ENCODE data around the gene MGAT1.

GRCh38 chr5:180848878-180849277, 46.3 kb upstream of the MGAT1 start:
- TF ChIP-seq, protein P1, sequence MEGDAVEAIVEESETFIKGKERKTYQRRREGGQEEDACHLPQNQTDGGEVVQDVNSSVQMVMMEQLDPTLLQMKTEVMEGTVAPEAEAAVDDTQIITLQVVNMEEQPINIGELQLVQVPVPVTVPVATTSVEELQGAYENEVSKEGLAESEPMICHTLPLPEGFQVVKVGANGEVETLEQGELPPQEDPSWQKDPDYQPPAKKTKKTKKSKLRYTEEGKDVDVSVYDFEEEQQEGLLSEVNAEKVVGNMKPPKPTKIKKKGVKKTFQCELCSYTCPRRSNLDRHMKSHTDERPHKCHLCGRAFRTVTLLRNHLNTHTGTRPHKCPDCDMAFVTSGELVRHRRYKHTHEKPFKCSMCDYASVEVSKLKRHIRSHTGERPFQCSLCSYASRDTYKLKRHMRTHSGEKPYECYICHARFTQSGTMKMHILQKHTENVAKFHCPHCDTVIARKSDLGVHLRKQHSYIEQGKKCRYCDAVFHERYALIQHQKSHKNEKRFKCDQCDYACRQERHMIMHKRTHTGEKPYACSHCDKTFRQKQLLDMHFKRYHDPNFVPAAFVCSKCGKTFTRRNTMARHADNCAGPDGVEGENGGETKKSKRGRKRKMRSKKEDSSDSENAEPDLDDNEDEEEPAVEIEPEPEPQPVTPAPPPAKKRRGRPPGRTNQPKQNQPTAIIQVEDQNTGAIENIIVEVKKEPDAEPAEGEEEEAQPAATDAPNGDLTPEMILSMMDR (conservative IDR thresholded peaks at IDR 0.05 in 1 of 2, IDR thresholded peaks at IDR 0.05 in 1 of 2; ENCODE audit: extremely low read depth in 1 of 2, insufficient read depth in 1 of 2, low read depth in 1 of 2, low read length in 2 of 2) = no peak
- no peak for TF ChIP-seq EZH2 (IDR thresholded peaks at IDR 0.05; ENCODE audit: borderline replicate concordance, low read length)

Measured in mammary epithelial cell (primary cell).